Loucy (cell line): ENCODE results near the gene COL17A1.

Source experiments
- H2AFZ ChIP-seq: fragments of 200-600 bp; sonication (generic); 2 replicates; pipeline ENCODE4 v1.6.0; 2016; ENCODE audit warnings: antibody characterized with exemption, mild to moderate bottlenecking, low read length, moderate library complexity
- H3F3A ChIP-seq: fragments of 200-600 bp; 2 replicates; pipeline ENCODE4 v1.6.0; 2016; ENCODE audit warnings: antibody characterized with exemption, low read depth, mild to moderate bottlenecking
- H3K27me3 ChIP-seq: fragments of 200-600 bp; sonication (generic); 2 replicates; pipeline ENCODE4 v1.6.1; 2014; ENCODE audit warnings: low read length, mild to moderate bottlenecking; ENCODE audit not compliant: insufficient read depth, poor library complexity, severe bottlenecking
- H3K36me3 ChIP-seq: fragments of 200-600 bp; sonication (generic); 2 replicates; pipeline ENCODE4 v1.6.1; 2016; ENCODE audit warnings: low read length; ENCODE audit not compliant: insufficient read depth
- H3K4me1 ChIP-seq: fragments of 200-600 bp; sonication (generic); 2 replicates; pipeline ENCODE4 v1.5.1; 2014; ENCODE audit warnings: low read length, mild to moderate bottlenecking; ENCODE audit not compliant: insufficient read depth, poor library complexity, severe bottlenecking
- H3K4me2 ChIP-seq: fragments of 200-600 bp; sonication (generic); 2 replicates; pipeline ENCODE4 v1.6.0; 2014; ENCODE audit warnings: antibody characterized with exemption, low read length, low read depth, mild to moderate bottlenecking; ENCODE audit not compliant: poor library complexity, severe bottlenecking
- H3K4me3 ChIP-seq: fragments of 200-600 bp; sonication (generic); 2 replicates; pipeline ENCODE4 v1.5.1; 2014; ENCODE audit warnings: low read length, mild to moderate bottlenecking, mixed read lengths; ENCODE audit not compliant: poor library complexity, severe bottlenecking
- H3K79me2 ChIP-seq: fragments of 200-600 bp; sonication (generic); 2 replicates; pipeline ENCODE4 v1.6.1; 2014; ENCODE audit warnings: low read length; ENCODE audit not compliant: insufficient read depth
- H3K9ac ChIP-seq: fragments of 200-600 bp; sonication (generic); 2 replicates; pipeline ENCODE4 v1.6.0; 2014; ENCODE audit warnings: mild to moderate bottlenecking, low read depth, low read length, moderate library complexity; ENCODE audit not compliant: poor library complexity, severe bottlenecking
- H3K9me2 ChIP-seq: fragments of 200-600 bp; sonication (generic); replicated peaks from 2 replicates; pipeline ENCODE4 v1.6.1; 2016; ENCODE audit warnings: low read depth, low read length, mixed read lengths
- H3K9me3 ChIP-seq: fragments of 200-600 bp; sonication (generic); 2 replicates; pipeline ENCODE4 v1.6.1; 2014; ENCODE audit warnings: mild to moderate bottlenecking, antibody characterized with exemption, low read length, low read depth; ENCODE audit not compliant: insufficient read depth
- H4K20me1 ChIP-seq: fragments of 200-600 bp; sonication (generic); 2 replicates; pipeline ENCODE4 v1.6.0; 2014; ENCODE audit warnings: antibody characterized with exemption, low read length, mild to moderate bottlenecking; ENCODE audit not compliant: insufficient read depth, poor library complexity, severe bottlenecking
- EZH2phosphoT487 ChIP-seq: fragments of 200-600 bp; IDR thresholded peaks from 2 replicates; pipeline ENCODE4 v1.6.1; 2018; ENCODE audit warnings: antibody characterized with exemption, mild to moderate bottlenecking, moderate library complexity, borderline replicate concordance
- TF ChIP-seq, protein P1 (sequence below): fragments of 200-600 bp; sonication (generic); conservative IDR thresholded peaks from 2 replicates; pipeline ENCODE4 v1.5.1; 2014; ENCODE audit warnings: mild to moderate bottlenecking, antibody characterized with exemption, low read length

The COL17A1 gene

DNA sequence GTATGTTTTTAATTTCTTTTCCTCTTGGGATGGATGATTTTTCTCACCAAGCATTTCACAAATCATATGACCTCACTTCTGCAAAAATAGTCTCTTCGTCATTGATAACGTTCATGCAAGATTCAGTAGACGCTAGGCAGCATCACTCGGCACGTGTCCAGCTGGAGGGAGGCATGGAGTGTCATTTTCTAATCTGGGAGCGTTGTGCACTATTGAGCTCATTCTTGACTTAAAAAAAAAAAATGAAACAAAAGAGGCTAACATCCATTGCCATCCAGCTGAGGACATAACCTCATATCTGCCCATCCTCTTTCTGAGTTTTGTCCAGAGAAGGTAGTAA lies 56.2 kb downstream of the COL17A1 start:
- Histone ChIP-seq H3K4me3 (no peak overlapping the region), H3K4me2 (no peak overlapping the region), H3K9ac (no peak overlapping the region), H3K36me3 (peaks cover 28% of the 10 kb centered on the region), H3K4me1 (no peaks in the 10 kb centered on the region), H3K9me3 (no peaks in the 10 kb centered on the region), H3K79me2 (no peaks in the 10 kb centered on the region), H3F3A (no peaks in the 10 kb centered on the region), H4K20me1 (no peaks in the 10 kb centered on the region), H3K27me3 (no peaks in the 10 kb centered on the region), H2AFZ (no peak overlapping the region), H3K9me2 (no peaks in the 10 kb centered on the region)
- TF ChIP-seq, protein P1, sequence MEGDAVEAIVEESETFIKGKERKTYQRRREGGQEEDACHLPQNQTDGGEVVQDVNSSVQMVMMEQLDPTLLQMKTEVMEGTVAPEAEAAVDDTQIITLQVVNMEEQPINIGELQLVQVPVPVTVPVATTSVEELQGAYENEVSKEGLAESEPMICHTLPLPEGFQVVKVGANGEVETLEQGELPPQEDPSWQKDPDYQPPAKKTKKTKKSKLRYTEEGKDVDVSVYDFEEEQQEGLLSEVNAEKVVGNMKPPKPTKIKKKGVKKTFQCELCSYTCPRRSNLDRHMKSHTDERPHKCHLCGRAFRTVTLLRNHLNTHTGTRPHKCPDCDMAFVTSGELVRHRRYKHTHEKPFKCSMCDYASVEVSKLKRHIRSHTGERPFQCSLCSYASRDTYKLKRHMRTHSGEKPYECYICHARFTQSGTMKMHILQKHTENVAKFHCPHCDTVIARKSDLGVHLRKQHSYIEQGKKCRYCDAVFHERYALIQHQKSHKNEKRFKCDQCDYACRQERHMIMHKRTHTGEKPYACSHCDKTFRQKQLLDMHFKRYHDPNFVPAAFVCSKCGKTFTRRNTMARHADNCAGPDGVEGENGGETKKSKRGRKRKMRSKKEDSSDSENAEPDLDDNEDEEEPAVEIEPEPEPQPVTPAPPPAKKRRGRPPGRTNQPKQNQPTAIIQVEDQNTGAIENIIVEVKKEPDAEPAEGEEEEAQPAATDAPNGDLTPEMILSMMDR: no peak
- TF ChIP-seq EZH2phosphoT487: no peak

DNA sequence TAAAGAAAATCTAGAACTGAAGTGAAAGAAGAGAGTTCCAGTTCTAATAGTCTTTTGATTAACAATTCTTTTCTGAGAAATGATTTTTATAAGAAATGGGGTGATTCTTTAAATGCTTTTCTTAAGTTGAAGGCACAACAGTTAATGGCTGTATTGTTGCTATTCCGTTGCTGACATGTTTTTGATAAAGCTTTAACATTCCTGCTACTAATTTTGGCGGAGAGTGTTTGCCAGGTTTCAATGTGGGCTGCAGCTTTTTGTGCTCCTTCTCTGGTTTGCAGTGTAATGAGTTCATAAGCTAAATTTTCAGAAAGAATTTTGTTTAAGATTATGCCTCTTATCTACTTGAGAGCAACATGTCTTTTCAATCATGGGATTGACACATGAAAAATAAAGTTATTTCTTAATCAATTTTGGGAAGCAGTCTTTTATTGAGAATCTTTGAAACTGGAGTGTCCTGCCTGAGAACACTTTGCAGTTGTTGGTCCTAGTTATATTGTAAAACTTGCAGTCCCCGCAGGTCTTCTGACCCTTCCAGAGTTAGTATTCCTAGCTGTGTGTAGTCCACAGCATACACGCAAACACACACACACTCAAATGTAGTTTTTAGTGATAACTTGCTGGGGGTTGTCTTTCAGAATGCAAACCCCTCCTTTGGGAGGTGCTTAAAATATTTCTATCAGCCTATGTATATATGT lies 56.7 kb downstream of the COL17A1 start:
- no peaks in the 10 kb centered on the region for H3K9me2 ChIP-seq

DNA sequence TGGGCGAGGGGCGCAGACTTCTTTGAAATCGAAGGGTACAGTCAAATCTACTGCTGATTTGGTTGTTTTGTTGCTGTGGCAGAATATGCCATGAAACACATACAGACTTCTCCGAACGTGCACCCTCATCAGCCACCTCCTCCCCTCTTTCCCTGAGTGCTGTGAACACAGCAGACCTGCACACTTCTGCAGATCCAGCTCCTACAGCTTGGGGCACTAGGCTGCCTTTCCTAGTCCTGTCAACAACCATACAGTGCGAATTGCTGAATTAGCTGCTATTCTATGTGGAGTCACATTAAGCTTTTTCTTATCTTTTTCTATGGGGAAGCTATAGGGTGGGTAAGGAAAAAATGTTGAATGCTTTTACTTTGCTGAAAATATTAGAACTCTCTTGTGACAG lies 57.5 kb downstream of the COL17A1 start:
- no peaks in the 10 kb centered on the region for H3K4me1 ChIP-seq
- peaks cover 41% of the 10 kb centered on the region for H3K36me3 ChIP-seq
- no peaks in the 10 kb centered on the region for H3K9me3 ChIP-seq
- H2AFZ ChIP-seq: no peak overlapping the region
- no peaks in the 10 kb centered on the region for H3F3A ChIP-seq
- H4K20me1 ChIP-seq: no peaks in the 10 kb centered on the region
- H3K4me3 ChIP-seq: no peak overlapping the region
- TF ChIP-seq, protein P1: peak; percentile 46
- TF ChIP-seq EZH2phosphoT487: no peak
- no peaks in the 10 kb centered on the region for H3K27me3 ChIP-seq
- H3K79me2 ChIP-seq: no peaks in the 10 kb centered on the region
- no peak overlapping the region for H3K9ac ChIP-seq
- no peak overlapping the region for H3K4me2 ChIP-seq
- H3K9me2 ChIP-seq: no peaks in the 10 kb centered on the region

More for the DNA sequence above, 56.7 kb downstream of the COL17A1 start:
- Histone ChIP-seq H4K20me1 (no peaks in the 10 kb centered on the region), H3K27me3 (no peaks in the 10 kb centered on the region), H3F3A (no peaks in the 10 kb centered on the region), H3K79me2 (no peaks in the 10 kb centered on the region), H3K9ac (no peak overlapping the region), H3K4me2 (no peak overlapping the region), H3K4me3 (no peak overlapping the region), H3K9me3 (no peaks in the 10 kb centered on the region), H2AFZ (no peak overlapping the region), H3K4me1 (no peaks in the 10 kb centered on the region), H3K36me3 (peaks cover 33% of the 10 kb centered on the region)
- TF ChIP-seq, protein P1: no peak
- TF ChIP-seq EZH2phosphoT487: no peak
